ELF-1 (cell line): ENCODE results near the gene TANC1.

Source experiments
- DNase-seq: peaks from one replicate; pipeline ENCODE4 v3.0.0-alpha.2; 2016; ENCODE audit warnings: low read depth, low spot score

TANC1 gene

GRCh38 chr2:158968396-158969161 is at the start of gene TANC1:
TSS of gene TANC1 (plus strand) at chr2:158968640. CDS start at chr2:159065911, 97,271 bp downstream.
- peak; percentile 88 for DNase-seq

- DNase-seq, result no peak
Observed at GRCh38 chr2:158921599-158922408, 46.6 kb upstream of the TANC1 start.

- no peak for DNase-seq
Observed at GRCh38 chr2:158922601-158923000, 45.8 kb upstream of the TANC1 start.

- DNase-seq, result peak; percentile 80
Observed at GRCh38 chr2:158923180-158923594, 45.3 kb upstream of the TANC1 start.

- DNase-seq, result no peak
Observed at GRCh38 chr2:158923641-158924040, 44.8 kb upstream of the TANC1 start.

GRCh38 chr2:158926478-158926948 is 41.9 kb upstream of the TANC1 start:
- DNase-seq, result no peak

- no peak for DNase-seq
Observed at GRCh38 chr2:158928515-158928914, 39.9 kb upstream of the TANC1 start.

- no peak for DNase-seq
Observed at GRCh38 chr2:158928965-158929364, 39.5 kb upstream of the TANC1 start.

GRCh38 chr2:158931572-158931971 is 36.9 kb upstream of the TANC1 start:
- no peak for DNase-seq

- no peak for DNase-seq
Observed at GRCh38 chr2:158932131-158932645, 36.3 kb upstream of the TANC1 start.

- no peak for DNase-seq
Observed at GRCh38 chr2:158934170-158934569, 34.3 kb upstream of the TANC1 start.

GRCh38 chr2:158935617-158936016 is 32.8 kb upstream of the TANC1 start:
- peak; percentile 23 for DNase-seq

GRCh38 chr2:158936978-158937377 is 31.5 kb upstream of the TANC1 start:
- no peak for DNase-seq

- DNase-seq, result no peak
Observed at GRCh38 chr2:158940356-158940755, 28.1 kb upstream of the TANC1 start.

GRCh38 chr2:158943973-158944372 is 24.5 kb upstream of the TANC1 start:
- DNase-seq, result no peak

GRCh38 chr2:158948964-158949699 is 19.3 kb upstream of the TANC1 start:
- DNase-seq, result no peak

- DNase-seq, result no peak
Observed at GRCh38 chr2:158953454-158953853, 15.0 kb upstream of the TANC1 start.

- peak; percentile 63 for DNase-seq
Observed at GRCh38 chr2:158953926-158954763, 14.3 kb upstream of the TANC1 start.

GRCh38 chr2:158955842-158956365 is 12.5 kb upstream of the TANC1 start:
- DNase-seq, result no peak

GRCh38 chr2:158958365-158958764 is 10.1 kb upstream of the TANC1 start:
- no peak for DNase-seq

GRCh38 chr2:158960193-158960592 is 8.2 kb upstream of the TANC1 start:
- no peak for DNase-seq
